ENCODE data around the gene OR2B6. TPM values are rescaled to one million over a fixed set of nuclear protein-coding genes. Genes with fewer than 3 reads are reported as not detected.
"Not testable (repeated sequence)": the region's sequence is repeated elsewhere in the genome, so short reads cannot be mapped to it uniquely, and the experiment has no call there.

The OR2B6 gene
- total and polyA plus RNA-seq, 2 of the 13 experiments (the other 11 are each of a cell fraction or from before 2014, with no cell fraction given) = 1.2 TPM; not detected in 1

GRCh38 chr6:27940766-27941165 is 16.3 kb upstream of the OR2B6 start (continued):
- TF ChIP-seq SIX4 (CRISPR knock-in tag; IDR thresholded peaks at IDR 0.05) (no peak), NCOR1 (IDR thresholded peaks at IDR 0.05; ENCODE audit: borderline replicate concordance, low read length) (no peak), ZNF12 (CRISPR knock-in tag; IDR thresholded peaks at IDR 0.05) (no peak), ZNF17 (CRISPR knock-in tag; IDR thresholded peaks at IDR 0.05) (no peak), U2AF1 (optimal IDR thresholded peaks at IDR 0.05; ENCODE audit: low read depth, low read length) (no peak), ZNF383 (CRISPR knock-in tag; IDR thresholded peaks at IDR 0.05; ENCODE audit: borderline replicate concordance) (no peak), SIN3B (IDR thresholded peaks at IDR 0.05; ENCODE audit: low read length) (no peak), ZNF280D (CRISPR knock-in tag; IDR thresholded peaks at IDR 0.05) (no peak)
- TF ChIP-seq, protein P1, sequence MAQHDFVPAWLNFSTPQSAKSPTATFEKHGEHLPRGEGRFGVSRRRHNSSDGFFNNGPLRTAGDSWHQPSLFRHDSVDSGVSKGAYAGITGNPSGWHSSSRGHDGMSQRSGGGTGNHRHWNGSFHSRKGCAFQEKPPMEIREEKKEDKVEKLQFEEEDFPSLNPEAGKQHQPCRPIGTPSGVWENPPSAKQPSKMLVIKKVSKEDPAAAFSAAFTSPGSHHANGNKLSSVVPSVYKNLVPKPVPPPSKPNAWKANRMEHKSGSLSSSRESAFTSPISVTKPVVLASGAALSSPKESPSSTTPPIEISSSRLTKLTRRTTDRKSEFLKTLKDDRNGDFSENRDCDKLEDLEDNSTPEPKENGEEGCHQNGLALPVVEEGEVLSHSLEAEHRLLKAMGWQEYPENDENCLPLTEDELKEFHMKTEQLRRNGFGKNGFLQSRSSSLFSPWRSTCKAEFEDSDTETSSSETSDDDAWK (CRISPR knock-in tag; IDR thresholded peaks at IDR 0.05) = no peak
- TF ChIP-seq, protein P2, sequence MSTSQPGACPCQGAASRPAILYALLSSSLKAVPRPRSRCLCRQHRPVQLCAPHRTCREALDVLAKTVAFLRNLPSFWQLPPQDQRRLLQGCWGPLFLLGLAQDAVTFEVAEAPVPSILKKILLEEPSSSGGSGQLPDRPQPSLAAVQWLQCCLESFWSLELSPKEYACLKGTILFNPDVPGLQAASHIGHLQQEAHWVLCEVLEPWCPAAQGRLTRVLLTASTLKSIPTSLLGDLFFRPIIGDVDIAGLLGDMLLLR (CRISPR knock-in tag; IDR thresholded peaks at IDR 0.05) = no peak

DNA sequence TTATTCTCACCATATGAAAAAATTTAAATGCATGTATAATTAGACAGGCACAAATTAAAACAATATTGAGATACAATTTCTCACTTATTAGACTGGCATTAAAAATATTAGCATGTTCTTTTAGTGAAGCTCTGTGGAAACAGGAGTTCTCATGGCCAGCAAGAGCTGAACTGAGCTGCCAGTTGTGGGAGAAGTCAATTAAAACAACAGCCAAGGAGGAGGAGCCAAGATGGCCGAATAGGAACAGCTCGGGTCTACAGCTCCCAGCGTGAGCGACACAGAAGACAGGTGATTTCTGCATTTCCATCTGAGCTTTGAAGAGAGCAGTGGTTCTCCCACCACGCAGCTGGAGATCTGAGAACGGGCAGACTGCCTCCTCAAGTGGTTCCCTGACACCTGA is 14.0 kb upstream of the OR2B6 start:
- H3K9ac ChIP-seq (ENCODE audit: insufficient read depth, low read depth, low read length); BruUV-seq (replicated peaks); intact Hi-C loops (cut with micrococcal nuclease; ENCODE audit: unreplicated experiment); H4K20me1 ChIP-seq (ENCODE audit: insufficient read depth, low read length); H3K4me1 ChIP-seq (ENCODE audit: insufficient read depth, low read length); in situ Hi-C loops (cut with HindIII; ENCODE audit: extremely low pct_ligation_motif_present, low pct_unique_long_range_greater_than_20kb); H3K4me2 ChIP-seq (ENCODE audit: low read depth, low read length); H3K36me3 ChIP-seq (replicated peaks in 1 of 2; ENCODE audit: control insufficient read depth in 1 of 2, insufficient read depth in 2 of 2, low read length in 2 of 2); FAIRE-seq; H3K4me3 ChIP-seq (replicated peaks in 1 of 3; ENCODE audit: insufficient read depth in 1 of 3, low read depth in 2 of 3, low read length in 3 of 3); H3K9me3 ChIP-seq (ENCODE audit: low read length); DNase-seq (ENCODE audit: low spot score); ATAC-seq; POLR2A ChIA-PET; CTCF ChIA-PET (ENCODE audit: low intra/inter-chr PET ratio, low total read pairs); H3K27ac ChIP-seq (ENCODE audit: extremely low read length, insufficient read depth, low read length); H3K27me3 ChIP-seq (ENCODE audit: control insufficient read depth in 1 of 2, insufficient read depth in 2 of 2, low read length in 2 of 2); H2AFZ ChIP-seq (ENCODE audit: low read length); H3K79me2 ChIP-seq (ENCODE audit: insufficient read depth, low read length): not testable (repeated sequence)
- 13% methylated on average over 3 of the region's 6 CpGs for WGBS (ENCODE audit: low lambda C conversion rate)
